Transverse colon (tissue), 4 donors: ENCODE measurements around the gene NRSN2. TPM values are rescaled to one million over a fixed set of nuclear protein-coding genes. Genes with fewer than 3 reads are reported as not detected.

Experiments
- DNase-seq: peaks from one replicate; pipeline ENCODE4 v3.0.0-alpha.2; 2019
- H3K27ac ChIP-seq, 4 donors: fragments of 200-600 bp; sonication (generic); 2 replicates each; pipeline ENCODE4 v1.5.1; 2016 to 2018; ENCODE audit warnings: inconsistent platforms in 4 of 4
- H3K27me3 ChIP-seq: fragments of 200-600 bp; sonication (generic); 2 replicates; pipeline ENCODE4 v1.5.1; 2017; ENCODE audit warnings: inconsistent platforms
- H3K36me3 ChIP-seq, 4 donors: fragments of 200-600 bp; sonication (generic); 2 replicates each; pipeline ENCODE4 v1.5.1; 2017 to 2019; ENCODE audit warnings: inconsistent platforms in 4 of 4
- H3K4me1 ChIP-seq, 4 donors: fragments of 200-600 bp; sonication (generic); 2 replicates each; pipeline ENCODE4 v1.5.1; 2017 to 2020; ENCODE audit warnings: inconsistent platforms in 4 of 4
- H3K4me3 ChIP-seq, 4 donors: fragments of 200-600 bp; sonication (generic); 1 replicate in 1 of 4; 2 replicates in 3 of 4; pipeline versions ENCODE4 v1.5.1 to v1.6.1; 2017 to 2019; ENCODE audit warnings: inconsistent platforms in 4 of 4
- H3K9me3 ChIP-seq, 2 donors: fragments of 200-600 bp; sonication (generic); 2 replicates each; pipeline ENCODE4 v1.5.1; 2017 to 2019; ENCODE audit warnings: inconsistent platforms in 2 of 2
- CTCF ChIP-seq, 5 experiments: fragments of 200-600 bp in 3 of 5; fragments of 450-650 bp in 2 of 5; sonication (generic) in 3 of 5; IDR thresholded peaks; 1 replicate in 2 of 5; 2 replicates in 3 of 5; pipeline ENCODE4 v1.5.1; 2016 to 2017; ENCODE audit warnings: antibody characterized with exemption in 5 of 5, inconsistent platforms in 3 of 5, mild to moderate bottlenecking in 2 of 5, moderate library complexity in 1 of 5
- EP300 ChIP-seq: sonication (generic); formaldehyde crosslinking; IDR thresholded peaks from one replicate; pipeline ENCODE4 v1.6.1; 2017; ENCODE audit warnings: antibody characterized with exemption, low read depth
- POLR2A ChIP-seq: fragments of 450-650 bp; IDR thresholded peaks from one replicate; pipeline ENCODE4 v1.6.1; 2016; ENCODE audit warnings: antibody characterized with exemption, mild to moderate bottlenecking, moderate library complexity
- POLR2AphosphoS5 ChIP-seq, 3 donors: sonication (generic); formaldehyde crosslinking; IDR thresholded peaks; one replicate each; pipeline ENCODE4 v1.6.1; 2016; ENCODE audit warnings: antibody characterized with exemption in 3 of 3
- WGBS, 2 donors: methylation state at CpG; one replicate each; pipeline ENCODE4 v1.1.5; 2018; ENCODE audit warnings: low coverage in 1 of 2; 5-methylcytosine and 5-hydroxymethylcytosine counted together
- in situ Hi-C, 4 donors: fragments of 200-750 bp; cut with MboI; loops; one replicate each; pipeline versions ENCODE4 v1.15.0 to v1.15.1; 2017; ENCODE audit warnings: low sequenced_read_pairs in 3 of 4, low pct_ligation_motif_present in 1 of 4, low pct_unique_long_range_greater_than_20kb in 1 of 4
- intact Hi-C: fragments of 100-400 bp; cut with DNase I; formaldehyde crosslinking; loops from one replicate; pipeline ENCODE4 v1.15.1; 2023; ENCODE audit warnings: low total_unique reads
- total RNA-seq, 4 donors: library from RNA; depleted of rRNA; stranded (reverse); fragments of >200 nt; gene quantifications; one replicate each; pipeline ENCODE4 v1.1.0, GENCODE V29; 2016

The NRSN2 gene
- total RNA-seq: 10 to 100 TPM in 3 of 4 donors, 1 to 10 TPM in 1; 7.1 to 18.0 (median 12.8) TPM

GRCh38 chr20:346640-347316, at the start of gene NRSN2:
TSS of gene NRSN2 (plus strand) at chr20:347111. CDS start at chr20:349644, 2,533 bp downstream.
- TF ChIP-seq POLR2AphosphoS5 (IDR thresholded peaks at IDR 0.05): peak in 2 of 3 donors; percentile 45 to 65
- TF ChIP-seq POLR2A: no peak
- no peak for TF ChIP-seq CTCF (IDR thresholded peaks at IDR 0.05)
- TF ChIP-seq EP300: no peak
- peak within 1 kb of the TSS; percentile 63 to 91 (median 74) for H3K4me3 ChIP-seq
- peak; percentile 61 for DNase-seq
- peaks cover 3 to 28% (median 12%) of the 10 kb centered on the region in 4 donors for H3K4me1 ChIP-seq
- peaks cover 0 to 4% of the 10 kb centered on the region in 2 donors for H3K9me3 ChIP-seq
- no peaks in the 10 kb centered on the region for H3K36me3 ChIP-seq
- no peaks in the 10 kb centered on the region for H3K27me3 ChIP-seq
- intact Hi-C loops (no loop called here), in situ Hi-C loops (no loop called here)
- 2 to 12% methylated on average over 12 to 24 of the region's 50 CpGs for WGBS, 2 donors
- H3K27ac ChIP-seq: peak within 1 kb of the TSS; percentile 92 to 97 (median 97)

- peak; percentile 59 to 86 (median 64) for TF ChIP-seq POLR2AphosphoS5 (IDR thresholded peaks at IDR 0.05)
- TF ChIP-seq CTCF (IDR thresholded peaks at IDR 0.05): no peak
- no peak for TF ChIP-seq EP300
- peak; percentile 75 for TF ChIP-seq POLR2A
- Histone ChIP-seq H3K4me1 (peaks cover 4 to 36% (median 36%) of the 10 kb centered on the region in 4 donors), H3K9me3 (no peaks in the 10 kb centered on the region), H3K4me3 (peak overlapping the region; percentile 67 to 96 (median 84)), H3K27me3 (no peaks in the 10 kb centered on the region), H3K36me3 (no peaks in the 10 kb centered on the region), H3K27ac (peak overlapping the region; percentile 96 to 100 (median 100))
- 1% methylated on average over 55 of the region's 75 CpGs; no CpG with 5 or more reads in 1 of the 2 donors for WGBS, 2 donors
- in situ Hi-C loops (no loop called here), intact Hi-C loops (no loop called here)
- peak; percentile 84 for DNase-seq
Measured at GRCh38 chr20:297925-298775, 48.8 kb upstream of the NRSN2 start.

DNA sequence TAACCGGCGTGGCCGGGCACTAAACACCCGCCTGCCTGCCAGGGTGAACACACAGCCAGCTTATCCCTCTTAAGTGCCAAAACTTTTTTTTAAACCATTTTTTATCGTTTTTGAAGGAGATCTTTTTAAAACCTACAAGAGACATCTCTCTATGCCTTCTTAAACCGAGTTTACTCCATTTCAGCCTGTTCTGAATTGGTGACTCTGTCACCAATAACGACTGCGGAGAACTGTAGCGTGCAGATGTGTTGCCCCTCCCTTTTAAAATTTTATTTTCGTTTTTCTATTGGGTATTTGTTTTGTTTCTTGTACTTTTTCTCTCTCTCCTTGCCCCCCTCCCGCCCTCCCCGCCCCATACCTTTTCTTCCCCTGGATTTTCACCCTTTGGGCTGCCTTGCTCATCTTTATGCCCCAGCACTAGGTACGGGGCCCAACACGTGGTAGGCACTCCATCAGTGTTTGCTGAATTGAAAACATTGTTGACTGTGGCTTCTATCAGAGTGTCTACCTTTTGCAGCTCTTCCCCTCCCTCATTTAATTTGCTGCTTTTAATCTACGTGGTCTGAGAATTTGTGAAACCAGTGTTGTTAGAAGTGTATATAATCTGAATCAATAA, 48.0 kb upstream of the NRSN2 start:
- in situ Hi-C loops (no loop called here), intact Hi-C loops (no loop called here)
- no peak for DNase-seq
- 3 to 11% methylated on average over 9 to 15 of the region's 15 CpGs for WGBS, 2 donors
- no peaks in the 10 kb centered on the region for H3K9me3 ChIP-seq
- peak overlapping the region; percentile 96 to 100 (median 100) for H3K27ac ChIP-seq
- no peaks in the 10 kb centered on the region for H3K27me3 ChIP-seq
- no peak for TF ChIP-seq EP300
- H3K4me3 ChIP-seq: peak overlapping the region; percentile 67 to 96 (median 84)
- no peaks in the 10 kb centered on the region for H3K36me3 ChIP-seq
- H3K4me1 ChIP-seq: peaks cover 4 to 36% (median 36%) of the 10 kb centered on the region in 4 donors

DNA sequence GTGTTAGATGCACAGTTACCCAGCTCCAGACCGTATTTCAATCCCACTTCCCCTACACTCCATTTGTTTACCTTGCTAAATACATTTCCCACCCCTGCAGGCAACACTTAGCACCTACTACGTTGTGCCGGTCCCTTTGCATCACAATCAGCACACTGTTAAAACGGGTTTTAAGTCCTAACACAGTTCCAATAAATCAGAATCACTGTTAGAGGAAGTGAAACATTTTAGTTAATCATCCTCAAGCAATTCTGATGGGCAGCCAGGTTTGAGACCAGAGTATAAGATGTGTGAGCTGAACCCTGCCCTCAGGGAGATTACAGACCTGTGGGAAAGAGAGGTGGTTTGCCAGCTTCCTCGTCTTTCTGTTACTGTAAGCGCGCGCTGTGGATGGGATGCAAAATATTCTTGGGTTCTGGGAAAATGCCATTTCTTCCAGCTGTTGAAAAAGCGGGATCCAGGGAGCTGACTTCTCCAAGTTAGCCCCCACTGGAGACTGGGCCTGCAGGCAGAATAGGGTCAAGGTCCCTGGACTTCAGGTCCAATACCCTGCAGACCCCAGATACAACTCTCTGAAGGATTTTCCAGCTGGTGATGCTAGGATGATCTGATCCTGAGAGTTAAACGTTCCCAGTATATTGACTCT, 46.4 kb upstream of the NRSN2 start:
- H3K4me1 ChIP-seq: peaks cover 4 to 36% (median 36%) of the 10 kb centered on the region in 4 donors
- no peaks in the 10 kb centered on the region for H3K36me3 ChIP-seq
- H3K27ac ChIP-seq: peak overlapping the region in 3 of 4 donors; percentile 4 to 36 (median 11)
- no peak for DNase-seq
- H3K9me3 ChIP-seq: no peaks in the 10 kb centered on the region
- no peaks in the 10 kb centered on the region for H3K27me3 ChIP-seq
- intact Hi-C loops: no loop called here
- WGBS, 2 donors: 45 to 50% methylated on average over 7 to 10 of the region's 10 CpGs
- no peak for TF ChIP-seq EP300
- TF ChIP-seq POLR2A: no peak
- no peak for TF ChIP-seq POLR2AphosphoS5 (IDR thresholded peaks at IDR 0.05)
- TF ChIP-seq CTCF (IDR thresholded peaks at IDR 0.05): no peak
- in situ Hi-C loops: no loop called here
- peak overlapping the region in 1 of 4 donors; percentile 67 for H3K4me3 ChIP-seq
